Measurements from ENCODE around the gene SND1. TPM values are rescaled to one million over a fixed set of nuclear protein-coding genes. Genes with fewer than 3 reads are reported as not detected.

The SND1 gene
- total RNA-seq, 1 experiment from 2014 or later, result 218 TPM

GRCh38 chr7:128074736-128075135 is 422.7 kb downstream of the SND1 start:
- H2BK5ac ChIP-seq (ENCODE audit: insufficient read length, low read length), result no peak overlapping the region
- H3K79me1 ChIP-seq (ENCODE audit: insufficient read depth, low read depth, low read length, poor library complexity, severe bottlenecking), result no peaks in the 10 kb centered on the region
- H3K4me1 Mint-ChIP-seq, result peaks cover 6 to 9% of the 10 kb centered on the region in 2 experiments; a peak in 2 of 4 replicates
- H2BK20ac ChIP-seq (ENCODE audit: low read depth, low read length, poor library complexity, severe bottlenecking), result no peak overlapping the region
- H4K5ac ChIP-seq (ENCODE audit: insufficient read length, low read depth, low read length), result no peak overlapping the region
- no peak overlapping the region for H2AK5ac ChIP-seq (ENCODE audit: insufficient read length, low read length)
- H3T11ph ChIP-seq (ENCODE audit: low read length), result no peak overlapping the region
- H3K23ac ChIP-seq (ENCODE audit: insufficient read length, low read depth, low read length), result no peak overlapping the region
- no peak overlapping the region for H3K27ac ChIP-seq (ENCODE audit: insufficient read length, low read depth, low read length)
- no CpG with 5 or more reads among the region's 6 CpGs for WGBS (ENCODE audit: extremely low coverage, insufficient read length, low lambda C conversion rate)
- H3K4me3 Mint-ChIP-seq, result no peak overlapping the region; a peak in 1 of 5 replicates
- H3K23me2 ChIP-seq (ENCODE audit: insufficient read length, low read depth, low read length, poor library complexity, severe bottlenecking), result no peaks in the 10 kb centered on the region
- no peaks in the 10 kb centered on the region for H3K79me2 ChIP-seq (ENCODE audit: insufficient read depth, low read length)
- H3K4me2 ChIP-seq (ENCODE audit: insufficient read depth, insufficient read length, low read length), result no peak overlapping the region
- no peak overlapping the region for H3K14ac ChIP-seq (ENCODE audit: insufficient read depth, low read length)
- no peak overlapping the region for H3K56ac ChIP-seq (ENCODE audit: insufficient read length, low read depth, low read length)
- no peak overlapping the region for H4K8ac ChIP-seq (replicated peaks; ENCODE audit: insufficient read length, low read depth, low read length)
- H2BK120ac ChIP-seq (ENCODE audit: low read depth, low read length, poor library complexity, severe bottlenecking), result no peak overlapping the region
- no peak for DNase-seq
- H3K27me3 ChIP-seq (ENCODE audit: insufficient read depth, low read length), result no peaks in the 10 kb centered on the region
- no peak overlapping the region for H3K4ac ChIP-seq (ENCODE audit: low read depth, low read length)
- H3K9ac ChIP-seq (ENCODE audit: extremely low read depth, insufficient read length, low read length), result no peak overlapping the region
- H2BK15ac ChIP-seq (ENCODE audit: low read depth, low read length), result no peak overlapping the region
- H2BK12ac ChIP-seq (ENCODE audit: insufficient read length, low read depth, low read length), result no peak overlapping the region
- no peaks in the 10 kb centered on the region for H4K20me1 ChIP-seq (ENCODE audit: control insufficient read depth, insufficient read depth, insufficient read length)
- TF ChIP-seq CTCF (conservative IDR thresholded peaks at IDR 0.05), result no peak
- no peaks in the 10 kb centered on the region; the same call in 1 of the 2 replicates for H3K4me1 ChIP-seq (ENCODE audit: insufficient read depth, low read length)
- H4K91ac ChIP-seq (ENCODE audit: insufficient read length, low read depth, low read length), result no peak overlapping the region
- no peaks in the 10 kb centered on the region for H3K9me3 ChIP-seq (ENCODE audit: control insufficient read depth, low read depth, low read length)
- H3K27me3 Mint-ChIP-seq (ENCODE audit: low read depth), result no peaks in the 10 kb centered on the region; the same call in 1 of the 2 replicates
- no peak overlapping the region for H2AFZ ChIP-seq (ENCODE audit: low read length)
- no peak overlapping the region for H3K18ac ChIP-seq (ENCODE audit: insufficient read length, low read depth, low read length)
- H3K27ac Mint-ChIP-seq, result 0 out of 7 replicates have a peak overlapping the region, but pooled peaks of 1 of the 3 experiments have one; percentile 36
- no peaks in the 10 kb centered on the region for H3K9me3 Mint-ChIP-seq
- H3K36me3 Mint-ChIP-seq (ENCODE audit: insufficient read depth in 1 of 3, low read depth in 3 of 3), result peaks cover 0 to 10% (median 8%) of the 10 kb centered on the region in 3 experiments; a peak in 5 of 7 replicates

All from H9 (cell line).